Ascending aorta (tissue), 2 donors: ENCODE measurements around the gene IRAK2. TPM values are rescaled to one million over a fixed set of nuclear protein-coding genes. Genes with fewer than 3 reads are reported as not detected.

Source experiments
- DNase-seq, 2 donors: peaks; one replicate each; pipeline ENCODE4 v3.0.0-alpha.2; 2019; ENCODE audit warnings: low spot score in 2 of 2
- H3K27ac ChIP-seq, 2 donors: fragments of 200-600 bp; sonication (generic); one replicate each; pipeline ENCODE4 v1.5.1; 2016 to 2017; ENCODE audit warnings: mild to moderate bottlenecking in 1 of 2
- H3K27me3 ChIP-seq: fragments of 200-600 bp; sonication (generic); one replicate; pipeline ENCODE4 v1.5.1; 2017
- H3K36me3 ChIP-seq, 2 donors: fragments of 200-600 bp; sonication (generic); one replicate each; pipeline ENCODE4 v1.5.1; 2016
- H3K4me1 ChIP-seq, 2 donors: fragments of 200-600 bp; sonication (generic); one replicate each; pipeline ENCODE4 v1.5.1; 2016 to 2017; ENCODE audit warnings: mild to moderate bottlenecking in 1 of 2
- H3K4me3 ChIP-seq, 2 donors: fragments of 200-600 bp; sonication (generic); one replicate each; pipeline ENCODE4 v1.5.1; 2016 to 2017; ENCODE audit warnings: mild to moderate bottlenecking in 1 of 2
- H3K9me3 ChIP-seq, 2 donors: fragments of 200-600 bp; sonication (generic); one replicate each; pipeline ENCODE4 v1.5.1; 2016
- intact Hi-C: fragments of 100-400 bp; cut with DNase I; formaldehyde crosslinking; loops from one replicate; pipeline ENCODE4 v1.15.1; 2023
- total RNA-seq: library from RNA; depleted of rRNA; stranded (reverse); fragments of >200 nt; gene quantifications from one replicate; pipeline ENCODE4 v1.1.0, GENCODE V29; 2016
- TF ChIP-seq, protein P1 (sequence below), 3 experiments: fragments of 200-600 bp in 2 of 3; fragments of 450-650 bp in 1 of 3; sonication (generic) in 2 of 3; IDR thresholded peaks; one replicate each; pipeline ENCODE4 v1.5.1; 2016 to 2019; ENCODE audit warnings: antibody characterized with exemption in 3 of 3, mild to moderate bottlenecking in 1 of 3, moderate library complexity in 1 of 3

IRAK2 gene
- total RNA-seq, 1 donor from 2014 or later: 1.3 TPM

DNA sequence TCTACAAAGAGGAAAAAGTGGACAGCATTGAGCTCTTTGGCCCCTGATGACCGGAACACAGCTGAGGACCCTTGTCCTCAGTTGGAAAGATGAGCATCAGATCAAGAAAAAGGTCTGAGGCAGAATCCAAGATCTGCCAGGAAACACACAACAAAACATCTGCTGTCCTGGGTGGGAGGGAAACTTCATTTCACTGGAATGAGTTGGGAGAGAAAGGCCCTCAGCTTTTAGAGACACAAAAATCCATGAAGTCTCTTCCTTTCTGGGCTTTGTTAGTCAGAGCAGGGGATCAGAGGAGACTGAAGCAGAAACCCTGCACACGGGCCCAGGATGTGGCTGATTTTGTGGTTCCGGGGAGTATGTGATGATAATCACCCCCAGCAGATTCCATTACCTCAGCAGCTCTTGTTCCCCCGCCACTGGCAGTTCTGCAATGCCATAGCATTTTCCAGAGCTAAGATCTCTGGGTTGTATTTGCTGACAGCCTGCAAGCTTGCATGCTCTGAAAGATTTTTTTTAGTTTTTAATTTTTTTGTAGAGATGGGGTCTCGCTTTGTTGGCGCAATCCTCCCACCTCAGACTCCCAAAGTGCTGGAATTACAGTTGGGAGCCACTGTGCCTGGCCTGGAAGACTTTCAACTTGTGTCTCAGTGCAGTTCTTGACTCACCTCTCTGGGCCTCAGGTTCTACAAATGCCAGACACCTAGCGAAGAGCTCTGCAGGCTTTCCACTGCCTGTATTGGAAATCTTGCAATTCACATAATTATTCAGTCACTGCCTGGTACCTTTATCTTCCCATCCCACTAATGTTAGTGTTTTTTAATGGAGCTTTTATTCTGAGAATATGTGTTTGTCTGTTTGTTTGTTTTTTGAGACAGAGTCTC is 77.7 kb downstream of the IRAK2 start:
- Histone ChIP-seq H3K9me3 (peaks cover 0 to 15% of the 10 kb centered on the region in 2 donors), H3K4me3 (no peak overlapping the region), H3K4me1 (no peaks in the 10 kb centered on the region), H3K36me3 (peaks cover 7 to 50% of the 10 kb centered on the region in 2 donors), H3K27me3 (no peaks in the 10 kb centered on the region), H3K27ac (no peak overlapping the region)
- intact Hi-C loops: loop anchor here (10.0 kb wide), 1 partner anchor 308 kb away; the partner anchor contains the start of gene CRELD1
- TF ChIP-seq, protein P1, sequence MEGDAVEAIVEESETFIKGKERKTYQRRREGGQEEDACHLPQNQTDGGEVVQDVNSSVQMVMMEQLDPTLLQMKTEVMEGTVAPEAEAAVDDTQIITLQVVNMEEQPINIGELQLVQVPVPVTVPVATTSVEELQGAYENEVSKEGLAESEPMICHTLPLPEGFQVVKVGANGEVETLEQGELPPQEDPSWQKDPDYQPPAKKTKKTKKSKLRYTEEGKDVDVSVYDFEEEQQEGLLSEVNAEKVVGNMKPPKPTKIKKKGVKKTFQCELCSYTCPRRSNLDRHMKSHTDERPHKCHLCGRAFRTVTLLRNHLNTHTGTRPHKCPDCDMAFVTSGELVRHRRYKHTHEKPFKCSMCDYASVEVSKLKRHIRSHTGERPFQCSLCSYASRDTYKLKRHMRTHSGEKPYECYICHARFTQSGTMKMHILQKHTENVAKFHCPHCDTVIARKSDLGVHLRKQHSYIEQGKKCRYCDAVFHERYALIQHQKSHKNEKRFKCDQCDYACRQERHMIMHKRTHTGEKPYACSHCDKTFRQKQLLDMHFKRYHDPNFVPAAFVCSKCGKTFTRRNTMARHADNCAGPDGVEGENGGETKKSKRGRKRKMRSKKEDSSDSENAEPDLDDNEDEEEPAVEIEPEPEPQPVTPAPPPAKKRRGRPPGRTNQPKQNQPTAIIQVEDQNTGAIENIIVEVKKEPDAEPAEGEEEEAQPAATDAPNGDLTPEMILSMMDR (IDR thresholded peaks at IDR 0.05): no peak
- DNase-seq: no peak

DNA sequence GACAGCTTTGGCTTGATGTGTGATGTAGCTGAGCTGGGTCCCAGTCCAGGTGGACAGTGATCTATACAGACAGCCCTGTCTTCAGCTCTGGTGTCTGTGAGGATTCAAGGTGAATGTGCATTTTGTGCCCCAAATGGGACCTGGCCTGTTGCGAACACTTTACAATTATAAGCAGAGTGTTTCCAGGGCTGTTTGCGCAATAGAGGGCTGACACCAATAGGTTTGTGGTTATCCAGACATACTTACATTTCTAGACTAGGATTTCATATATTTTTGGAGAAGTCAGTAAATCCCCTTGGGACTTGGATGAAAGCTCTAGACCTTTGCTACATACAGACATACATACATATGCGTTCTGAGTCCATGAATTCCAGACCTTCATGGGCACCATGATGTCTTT is 79.3 kb downstream of the IRAK2 start:
- peaks cover 2 to 39% of the 10 kb centered on the region in 2 donors for H3K36me3 ChIP-seq
- H3K4me3 ChIP-seq: no peak overlapping the region
- TF ChIP-seq, protein P1 (IDR thresholded peaks at IDR 0.05): no peak
- H3K27ac ChIP-seq: no peak overlapping the region
- H3K9me3 ChIP-seq: peaks cover 0 to 15% of the 10 kb centered on the region in 2 donors
- no peak for DNase-seq
- no peaks in the 10 kb centered on the region for H3K27me3 ChIP-seq
- intact Hi-C loops: loop anchor here (10.0 kb wide), 1 partner anchor 309 kb away; the partner anchor contains the start of gene CRELD1
- peaks cover 2 to 3% of the 10 kb centered on the region in 2 donors for H3K4me1 ChIP-seq

DNA sequence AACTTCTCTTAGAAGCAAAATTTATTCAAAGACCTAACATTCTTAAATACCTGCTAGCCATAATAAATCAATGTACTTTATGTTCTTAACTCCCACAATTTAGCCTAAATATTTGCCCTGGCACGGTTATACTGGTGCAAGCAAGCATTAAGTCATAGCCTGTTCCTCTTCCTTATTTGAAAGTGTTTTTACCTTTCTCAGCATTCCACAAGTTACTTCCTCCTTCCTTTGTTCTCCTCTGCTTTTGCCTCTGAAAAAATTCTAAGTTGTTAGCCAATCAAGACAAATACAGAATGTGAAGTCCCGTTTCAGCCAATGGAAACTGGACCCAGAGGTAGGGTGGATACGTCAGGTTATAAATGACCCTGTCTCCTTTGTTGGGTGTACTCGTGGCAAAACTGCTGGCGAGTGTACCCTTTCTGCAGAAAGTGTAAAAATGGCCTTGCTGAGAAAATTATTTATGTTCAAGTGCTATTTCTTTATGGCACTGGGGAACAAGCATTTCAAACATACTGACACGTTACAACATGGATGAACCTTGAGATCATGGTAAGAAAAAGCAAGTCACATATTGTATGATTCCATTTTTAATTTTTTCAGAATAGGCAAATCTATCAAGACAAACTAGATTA is 80.5 kb downstream of the IRAK2 start:
- no peak for DNase-seq
- intact Hi-C loops: loop anchor here (10.0 kb wide), 1 partner anchor 310 kb away; the partner anchor contains the start of gene CRELD1
- H3K27ac ChIP-seq: no peak overlapping the region
- TF ChIP-seq, protein P1 (IDR thresholded peaks at IDR 0.05): no peak
- peaks cover 0 to 29% of the 10 kb centered on the region in 2 donors for H3K36me3 ChIP-seq
- no peak overlapping the region for H3K4me3 ChIP-seq
- H3K9me3 ChIP-seq: peaks cover 0 to 15% of the 10 kb centered on the region in 2 donors
- H3K4me1 ChIP-seq: peaks cover 2 to 13% of the 10 kb centered on the region in 2 donors
- H3K27me3 ChIP-seq: no peaks in the 10 kb centered on the region

DNA sequence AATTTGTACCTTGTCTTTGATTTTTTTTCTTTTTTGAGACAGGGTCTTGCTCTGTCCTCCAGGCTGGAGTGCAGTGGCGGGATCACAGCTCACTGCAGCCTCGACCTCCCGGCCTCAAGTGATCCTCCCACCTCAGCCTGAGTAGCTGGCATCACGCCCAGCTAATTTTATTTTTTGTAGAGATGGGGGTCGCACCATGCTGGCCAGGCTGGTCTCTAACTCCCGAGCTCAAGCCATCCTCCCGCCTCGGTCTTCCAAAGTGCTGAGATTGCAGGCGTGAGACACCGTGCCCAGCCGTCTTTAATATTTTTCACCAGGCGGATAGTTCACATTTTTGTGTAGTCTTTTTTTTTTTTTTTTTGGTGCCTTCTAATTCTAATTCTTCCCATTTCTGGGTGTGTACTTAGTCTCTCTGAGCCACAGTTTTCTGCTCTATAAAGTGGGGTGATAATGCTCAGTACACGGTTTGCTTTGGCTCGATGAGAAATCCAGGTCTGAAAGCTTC is 83.0 kb downstream of the IRAK2 start:
- H3K27me3 ChIP-seq: no peaks in the 10 kb centered on the region
- TF ChIP-seq, protein P1 (IDR thresholded peaks at IDR 0.05): no peak
- intact Hi-C loops: loop anchor here (1.0 to 10.0 kb wide), 4 partner anchors 42 to 313 kb away; partner anchors contain the start of genes BRK1, CRELD1 and SEC13
- no peak for DNase-seq
- H3K4me3 ChIP-seq: peak overlapping the region; percentile 86 to 98
- H3K4me1 ChIP-seq: peaks cover 2 to 25% of the 10 kb centered on the region in 2 donors
- H3K36me3 ChIP-seq: peaks cover 0 to 16% of the 10 kb centered on the region in 2 donors
- peak overlapping the region; percentile 88 to 93 for H3K27ac ChIP-seq
- H3K9me3 ChIP-seq: peaks cover 0 to 15% of the 10 kb centered on the region in 2 donors

DNA sequence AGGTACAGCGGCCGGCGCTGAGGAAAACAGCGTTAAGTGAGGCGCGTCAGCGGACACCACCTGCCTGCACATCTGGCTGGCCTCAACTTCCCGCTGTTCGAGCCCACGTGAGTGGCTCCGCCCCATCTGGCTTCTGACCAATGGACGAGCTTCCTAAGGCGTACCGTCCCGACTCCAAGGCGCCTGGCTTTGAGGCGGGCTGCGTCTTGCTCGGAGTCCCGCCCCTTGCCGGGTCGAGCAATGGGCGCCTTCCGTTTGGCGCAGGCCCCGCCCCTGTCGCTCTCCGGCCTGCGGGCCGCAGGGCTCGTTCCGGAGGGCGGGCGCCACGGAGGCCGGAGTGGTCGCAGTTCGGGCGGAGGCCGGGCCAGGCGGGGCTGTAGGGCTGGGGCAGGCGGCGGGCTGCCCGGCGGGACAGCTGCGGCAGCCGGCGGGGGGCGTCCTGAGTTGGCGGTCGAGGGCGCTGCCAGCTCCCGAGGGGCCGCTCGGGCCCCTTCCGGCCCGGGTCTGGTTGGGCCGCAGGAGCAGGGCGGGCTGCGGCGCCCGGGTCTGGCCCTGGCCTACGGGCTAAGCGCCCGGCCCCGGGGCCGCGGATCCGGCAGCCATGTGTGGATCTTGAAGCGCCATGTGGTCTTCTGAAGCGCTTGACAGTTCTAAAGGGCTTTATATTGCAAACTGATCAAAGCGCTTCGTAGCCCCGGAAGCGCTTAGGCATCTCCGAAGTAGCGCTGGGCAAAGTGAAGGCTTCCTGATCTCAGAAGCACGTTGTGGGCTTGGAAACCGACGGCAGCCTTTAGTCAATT is 83.7 kb downstream of the IRAK2 start, which contains the start of gene TATDN2:
TATDN2 (plus strand) TSS at position 276 of the 800 bp plus-strand sequence. CDS start 742 bp downstream, outside the sequence.
- H3K36me3 ChIP-seq: peaks cover 0 to 16% of the 10 kb centered on the region in 2 donors
- TF ChIP-seq, protein P1 (IDR thresholded peaks at IDR 0.05): no peak
- intact Hi-C loops: loop anchor here (1.0 to 10.0 kb wide), 4 partner anchors 43 to 314 kb away; partner anchors contain the start of genes BRK1, CRELD1 and SEC13
- peak within 1 kb of the TSS; percentile 88 to 93 for H3K27ac ChIP-seq
- peaks cover 2 to 25% of the 10 kb centered on the region in 2 donors for H3K4me1 ChIP-seq
- peak within 1 kb of the TSS; percentile 86 to 98 for H3K4me3 ChIP-seq
- H3K9me3 ChIP-seq: peaks cover 0 to 15% of the 10 kb centered on the region in 2 donors
- DNase-seq: peak; percentile 91 to 97
- no peaks in the 10 kb centered on the region for H3K27me3 ChIP-seq
